Lower lobe of right lung (tissue), 2 donors: ENCODE results near the gene GALNT11. TPM values are rescaled to one million over a fixed set of nuclear protein-coding genes. Genes with fewer than 3 reads are reported as not detected.

ENCODE experiments used
- ATAC-seq, 2 donors: fragments of 200-7000 bp; cut with Tn5 transposase; one replicate each; pipeline ENCODE4 v1.9.1; 2020 to 2022; ENCODE audit warnings: mild to moderate bottlenecking in 2 of 2, moderate library complexity in 2 of 2
- DNase-seq: peaks from one replicate; pipeline ENCODE4 v3.0.0-alpha.2; 2020
- H3K27ac ChIP-seq: fragments of 200-600 bp; one replicate; pipeline ENCODE4 v1.8.0; 2022
- H3K27me3 ChIP-seq: fragments of 200-600 bp; one replicate; pipeline ENCODE4 v1.8.0; 2022; ENCODE audit warnings: low read depth
- H3K36me3 ChIP-seq: fragments of 200-600 bp; one replicate; pipeline ENCODE4 v1.8.0; 2022; ENCODE audit warnings: mild to moderate bottlenecking
- H3K4me1 ChIP-seq: fragments of 200-600 bp; one replicate; pipeline ENCODE4 v1.8.0; 2022
- H3K4me3 ChIP-seq: fragments of 200-600 bp; one replicate; pipeline ENCODE4 v1.8.0; 2022; ENCODE audit warnings: mild to moderate bottlenecking
- H3K9me3 ChIP-seq: fragments of 200-600 bp; one replicate; pipeline ENCODE4 v1.8.0; 2022
- CTCF ChIP-seq: fragments of 200-600 bp; IDR thresholded peaks from one replicate; pipeline ENCODE4 v1.8.0; 2022; ENCODE audit warnings: antibody characterized with exemption, mild to moderate bottlenecking
- intact Hi-C: fragments of 100-400 bp; cut with DNase I; formaldehyde crosslinking; loops from one replicate; pipeline ENCODE4 v1.11.0; 2022
- total RNA-seq: library from RNA; stranded (reverse); fragmentation: NEBNext Ultra II Directional; extraction: Animal tissue kit (Norgen Biotek cat#: 25700); gene quantifications from one replicate; pipeline ENCODE4 v1.2.1, GENCODE V29; 2021
- donor health status: DM: no; HTN: yes; CAD: no; lungs with severe emphysema.

GALNT11 gene
- total RNA-seq, 1 donor from 2014 or later: 39.6 TPM

GRCh38 chr7:152103066-152103465 lies 77.6 kb downstream of the GALNT11 start:
- Histone ChIP-seq H3K4me1 (no peaks in the 10 kb centered on the region), H3K27me3 (no peaks in the 10 kb centered on the region), H3K9me3 (no peaks in the 10 kb centered on the region), H3K4me3 (no peak overlapping the region), H3K36me3 (peaks cover 43% of the 10 kb centered on the region), H3K27ac (no peak overlapping the region)
- intact Hi-C loops: no loop called here
- TF ChIP-seq CTCF: no peak
- ATAC-seq: no peak
- DNase-seq: no peak

- H3K4me1 ChIP-seq: no peaks in the 10 kb centered on the region
- no peaks in the 10 kb centered on the region for H3K27me3 ChIP-seq
- intact Hi-C loops: no loop called here
- TF ChIP-seq CTCF: no peak
- H3K36me3 ChIP-seq: peaks cover 49% of the 10 kb centered on the region
- H3K27ac ChIP-seq: no peak overlapping the region
- no peak for DNase-seq
- H3K4me3 ChIP-seq: no peak overlapping the region
- no peak for ATAC-seq
- H3K9me3 ChIP-seq: no peaks in the 10 kb centered on the region
Observed at GRCh38 chr7:152103691-152104090, 78.2 kb downstream of the GALNT11 start.

GRCh38 chr7:152105205-152105604 lies 79.7 kb downstream of the GALNT11 start:
- intact Hi-C loops: no loop called here
- peaks cover 54% of the 10 kb centered on the region for H3K36me3 ChIP-seq

GRCh38 chr7:152106990-152107389 lies 81.5 kb downstream of the GALNT11 start:
- Histone ChIP-seq H3K4me3 (no peak overlapping the region), H3K4me1 (no peaks in the 10 kb centered on the region), H3K9me3 (no peaks in the 10 kb centered on the region), H3K36me3 (peaks cover 56% of the 10 kb centered on the region), H3K27me3 (no peaks in the 10 kb centered on the region), H3K27ac (no peak overlapping the region)
- DNase-seq (no peak), ATAC-seq (no peak)
- intact Hi-C loops: no loop called here
- no peak for TF ChIP-seq CTCF

More at GRCh38 chr7:152105205-152105604, 79.7 kb downstream of the GALNT11 start:
- ATAC-seq: no peak
- no peak for DNase-seq
- H3K4me3 ChIP-seq: no peak overlapping the region
- no peaks in the 10 kb centered on the region for H3K9me3 ChIP-seq
- no peaks in the 10 kb centered on the region for H3K27me3 ChIP-seq
- no peak for TF ChIP-seq CTCF
- no peaks in the 10 kb centered on the region for H3K4me1 ChIP-seq
- no peak overlapping the region for H3K27ac ChIP-seq

GRCh38 chr7:152107945-152108344 lies 82.5 kb downstream of the GALNT11 start:
- no peak overlapping the region for H3K27ac ChIP-seq
- no peak for DNase-seq
- TF ChIP-seq CTCF: no peak
- no peaks in the 10 kb centered on the region for H3K9me3 ChIP-seq
- H3K4me3 ChIP-seq: no peak overlapping the region
- H3K4me1 ChIP-seq: no peaks in the 10 kb centered on the region
- intact Hi-C loops: no loop called here
- H3K36me3 ChIP-seq: peaks cover 47% of the 10 kb centered on the region
- H3K27me3 ChIP-seq: no peaks in the 10 kb centered on the region
- ATAC-seq: no peak

- Histone ChIP-seq H3K9me3 (no peaks in the 10 kb centered on the region), H3K36me3 (peaks cover 47% of the 10 kb centered on the region), H3K4me3 (no peak overlapping the region), H3K4me1 (no peaks in the 10 kb centered on the region), H3K27me3 (no peaks in the 10 kb centered on the region), H3K27ac (no peak overlapping the region)
- no peak for TF ChIP-seq CTCF
- no peak for DNase-seq
- ATAC-seq: no peak
- intact Hi-C loops: no loop called here
Observed at GRCh38 chr7:152108359-152108758, 82.9 kb downstream of the GALNT11 start.
